GM18519 (cell line): ENCODE measurements around the gene C3.
"Not testable (repeated sequence)": the region's sequence is repeated elsewhere in the genome, so short reads cannot be mapped to it uniquely, and the experiment has no call there.

Experiments used
- ATAC-seq: cut with Tn5 transposase; IDR thresholded peaks from one replicate; pipeline ENCODE4 v1.9.1; 2021; ENCODE audit warnings: mild to moderate bottlenecking, moderate library complexity; ENCODE audit not compliant: unreplicated experiment, low FRiP score

The C3 gene

GRCh38 chr19:6694147-6694815, 26.2 kb downstream of the C3 start:
- no peak for ATAC-seq

GRCh38 chr19:6693681-6694080, 26.8 kb downstream of the C3 start:
- ATAC-seq = no peak

GRCh38 chr19:6693056-6693471, 27.4 kb downstream of the C3 start:
- ATAC-seq = no peak

GRCh38 chr19:6692027-6692426, 28.4 kb downstream of the C3 start:
- ATAC-seq = no peak

GRCh38 chr19:6691342-6691741, 29.1 kb downstream of the C3 start:
- no peak for ATAC-seq

GRCh38 chr19:6690160-6690885, 30.1 kb downstream of the C3 start:
- no peak for ATAC-seq

- no peak for ATAC-seq
Measured at GRCh38 chr19:6687114-6687513, 33.3 kb downstream of the C3 start.

- no peak for ATAC-seq
Measured at GRCh38 chr19:6686628-6686975, 33.8 kb downstream of the C3 start.

- ATAC-seq = no peak
Measured at GRCh38 chr19:6685962-6686627, 34.4 kb downstream of the C3 start.

GRCh38 chr19:6685482-6685881, 35.0 kb downstream of the C3 start:
- ATAC-seq = no peak

- ATAC-seq = no peak
Measured at GRCh38 chr19:6683971-6684370, 36.5 kb downstream of the C3 start.

- ATAC-seq = no peak
Measured at GRCh38 chr19:6682607-6683128, 37.8 kb downstream of the C3 start.

- ATAC-seq = no peak
Measured at GRCh38 chr19:6680141-6680540, 40.3 kb downstream of the C3 start.

- ATAC-seq = no peak
Measured at GRCh38 chr19:6679139-6679538, 41.3 kb downstream of the C3 start.

GRCh38 chr19:6678690-6679109, 41.8 kb downstream of the C3 start:
- ATAC-seq = no peak

GRCh38 chr19:6677883-6678689, 42.4 kb downstream of the C3 start:
- ATAC-seq = no peak

GRCh38 chr19:6677495-6677882, 43.0 kb downstream of the C3 start:
- no peak for ATAC-seq

- no peak for ATAC-seq
Measured at GRCh38 chr19:6676288-6676687, 44.2 kb downstream of the C3 start.

- ATAC-seq = no peak
Measured at GRCh38 chr19:6674868-6675305, 45.6 kb downstream of the C3 start.

- ATAC-seq = not testable (repeated sequence)
Measured at GRCh38 chr19:6674408-6674807, 46.0 kb downstream of the C3 start.
